GM11168 (cell line): Measurements from ENCODE around the gene IQCE.
"Not testable (repeated sequence)": the region's sequence is repeated elsewhere in the genome, so short reads cannot be mapped to it uniquely, and the experiment has no call there.

Experiments used
- in situ Hi-C: fragments of 300-500 bp; cut with MboI; formaldehyde crosslinking; loops from one replicate; pipeline ENCODE4 v1.12.0; 2022; ENCODE audit warnings: low sequenced_read_pairs; ENCODE audit not compliant: unreplicated experiment

Gene IQCE

GRCh38 chr7:2596464-2597272 lies 37.9 kb downstream of the IQCE start:
- in situ Hi-C loops, result no loop called here

- in situ Hi-C loops, result no loop called here
Observed at GRCh38 chr7:2597273-2597640, 38.5 kb downstream of the IQCE start.

- in situ Hi-C loops, result no loop called here
Observed at GRCh38 chr7:2598154-2598823, 39.5 kb downstream of the IQCE start.

GRCh38 chr7:2601065-2601464 lies 42.3 kb downstream of the IQCE start:
- in situ Hi-C loops, result no loop called here

GRCh38 chr7:2601907-2602306 lies 43.1 kb downstream of the IQCE start:
- in situ Hi-C loops, result no loop called here

GRCh38 chr7:2602406-2603043 lies 43.7 kb downstream of the IQCE start:
- in situ Hi-C loops, result no loop called here

- in situ Hi-C loops, result no loop called here
Observed at GRCh38 chr7:2603044-2603965, 44.5 kb downstream of the IQCE start.

- in situ Hi-C loops, result no loop called here
Observed at GRCh38 chr7:2604608-2605174, 45.9 kb downstream of the IQCE start.

GRCh38 chr7:2605608-2606538 lies 47.1 kb downstream of the IQCE start:
- in situ Hi-C loops, result no loop called here

- in situ Hi-C loops, result no loop called here
Observed at GRCh38 chr7:2606539-2606936, 47.8 kb downstream of the IQCE start.

GRCh38 chr7:2607122-2607922 lies 48.5 kb downstream of the IQCE start:
- in situ Hi-C loops, result no loop called here

- in situ Hi-C loops, result no loop called here
Observed at GRCh38 chr7:2607923-2608904, 49.4 kb downstream of the IQCE start.

GRCh38 chr7:2608921-2609411 lies 50.2 kb downstream of the IQCE start:
- in situ Hi-C loops, result no loop called here

- in situ Hi-C loops, result not testable (repeated sequence)
Observed at GRCh38 chr7:2609646-2610045, 50.9 kb downstream of the IQCE start.

- in situ Hi-C loops, result no loop called here
Observed at GRCh38 chr7:2610466-2610865, 51.7 kb downstream of the IQCE start.

- in situ Hi-C loops, result no loop called here
Observed at GRCh38 chr7:2610898-2611297, 52.1 kb downstream of the IQCE start.

GRCh38 chr7:2611401-2611800 lies 52.6 kb downstream of the IQCE start:
- in situ Hi-C loops, result no loop called here
